H1 (cell line): ENCODE results near the gene ADIPOR1. TPM values are rescaled to one million over a fixed set of nuclear protein-coding genes. Genes with fewer than 3 reads are reported as not detected.

Source experiments
- CTCF ChIA-PET: fragments of 300-600 bp; sonication (Branson Sonifier 250); formaldehyde crosslinking; loops from one replicate; lab custom pipeline; 2021; ENCODE audit not compliant: partially characterized antibody; lab: Charles Lee
- POLR2A ChIA-PET: fragments of 300-600 bp; sonication (Branson Sonifier 250); formaldehyde crosslinking; loops from one replicate; lab custom pipeline; 2021; ENCODE audit warnings: inconsistent platforms; ENCODE audit not compliant: partially characterized antibody; lab: Charles Lee
- DNase-seq, 2 experiments: peaks; one replicate each; pipeline versions ENCODE4 v3.0.0 to v3.0.0-alpha.2; 2010 to 2022; ENCODE audit warnings: low spot score in 2 of 2, low read depth in 1 of 2, mixed read lengths in 1 of 2
- FAIRE-seq: peaks from 2 replicates; lab custom pipeline; 2011; peaks lifted over from hg19 to GRCh38; lab: Jason Lieb, UNC
- H2AFZ ChIP-seq: 2 replicates; pipeline ENCODE4 v1.8.1; 2012; ENCODE audit warnings: low read length, inconsistent platforms
- H2AK5ac ChIP-seq: 2 replicates; pipeline ENCODE4 v1.6.1; 2013; ENCODE audit warnings: low read depth, low read length
- H2BK120ac ChIP-seq: replicated peaks from 2 replicates; pipeline ENCODE3; 2013; ENCODE audit warnings: low read depth, low read length, inconsistent platforms
- H2BK12ac ChIP-seq: 2 replicates; pipeline ENCODE4 v1.6.1; 2013; ENCODE audit warnings: low read depth, low read length
- H2BK15ac ChIP-seq: 2 replicates; pipeline ENCODE4 v1.6.1; 2013; ENCODE audit warnings: low read length
- H2BK20ac ChIP-seq: 2 replicates; pipeline ENCODE4 v1.6.1; 2013; ENCODE audit warnings: low read length
- H2BK5ac ChIP-seq: 2 replicates; pipeline ENCODE4 v1.6.1; 2013; ENCODE audit warnings: low read depth, low read length
- H3K14ac ChIP-seq: 2 replicates; pipeline ENCODE4 v1.6.1; 2013; ENCODE audit warnings: inconsistent platforms; ENCODE audit not compliant: insufficient read length
- H3K18ac ChIP-seq: 2 replicates; pipeline ENCODE4 v1.6.1; 2013; ENCODE audit warnings: low read length; ENCODE audit errors: extremely low read depth
- H3K23ac ChIP-seq: 2 replicates; pipeline ENCODE4 v1.6.1; 2013; ENCODE audit warnings: inconsistent platforms; ENCODE audit not compliant: insufficient read length
- H3K23me2 ChIP-seq: 2 replicates; pipeline ENCODE4 v1.6.1; 2013; ENCODE audit warnings: low read depth, low read length
- H3K27ac ChIP-seq: 2 replicates; pipeline ENCODE4 v1.6.1; 2011; ENCODE audit warnings: low read depth, low read length, inconsistent platforms
- H3K27me3 ChIP-seq, 4 experiments: replicated peaks in 1 of 4; 1 replicate in 1 of 4; 2 replicates in 3 of 4; pipeline versions ENCODE4 v1.6.1 to v1.8.1; 2011 to 2013; ENCODE audit warnings: low read length in 3 of 4, mild to moderate bottlenecking in 3 of 4, inconsistent platforms in 2 of 4, mixed read lengths in 2 of 4, moderate library complexity in 1 of 4; ENCODE audit not compliant: control insufficient read depth in 3 of 4, insufficient read depth in 3 of 4; ENCODE audit errors: extremely low read depth in 1 of 4
- H3K36me3 ChIP-seq, 4 experiments: 2 replicates each; pipeline versions ENCODE4 v1.6.1 to v1.8.1; 2011 to 2013; ENCODE audit warnings: mild to moderate bottlenecking in 4 of 4, low read length in 3 of 4, moderate library complexity in 2 of 4, control low read depth in 1 of 4, inconsistent platforms in 1 of 4; ENCODE audit not compliant: insufficient read depth in 4 of 4, control insufficient read depth in 2 of 4
- H3K4ac ChIP-seq: replicated peaks from 2 replicates; pipeline ENCODE3; 2013; ENCODE audit warnings: low read length, low read depth, mixed read lengths, inconsistent platforms; ENCODE audit not compliant: insufficient read length
- H3K4me1 ChIP-seq, 4 experiments: replicated peaks in 1 of 4; 1 replicate in 1 of 4; 2 replicates in 3 of 4; pipeline versions ENCODE4 v1.6.1 to v1.8.1; 2011 to 2013; ENCODE audit warnings: low read length in 3 of 4, inconsistent platforms in 2 of 4, mixed read lengths in 1 of 4; ENCODE audit not compliant: insufficient read depth in 4 of 4, control insufficient read depth in 3 of 4
- H3K4me2 ChIP-seq, 2 experiments: 2 replicates each; pipeline versions ENCODE4 v1.6.1 to v1.8.1; 2011 to 2013; ENCODE audit warnings: low read depth in 2 of 2, low read length in 2 of 2, control low read depth in 1 of 2, inconsistent platforms in 1 of 2, mild to moderate bottlenecking in 1 of 2; ENCODE audit not compliant: insufficient read depth in 1 of 2
- H3K4me3 ChIP-seq, 4 experiments: fragments of 200-600, 300-600 bp in 1 of 4; sonication (generic), shearing (Covaris generic), sonication (Bioruptor Twin) in 1 of 4; 2 replicates each; pipeline versions ENCODE4 v1.5.1 to v1.8.1; 2011 to 2016; ENCODE audit warnings: low read length in 4 of 4, low read depth in 3 of 4, control low read depth in 2 of 4, inconsistent platforms in 2 of 4, mild to moderate bottlenecking in 2 of 4, mixed read lengths in 1 of 4, moderate library complexity in 1 of 4; ENCODE audit not compliant: insufficient read depth in 2 of 4; ENCODE audit errors: extremely low read depth in 1 of 4
- H3K56ac ChIP-seq: replicated peaks from 2 replicates; pipeline ENCODE3; 2013; ENCODE audit warnings: low read depth, mild to moderate bottlenecking, mixed read lengths, low read length, inconsistent platforms; ENCODE audit not compliant: insufficient read length
- H3K79me1 ChIP-seq: 2 replicates; pipeline ENCODE4 v1.6.1; 2013; ENCODE audit warnings: low read depth, low read length, control low read depth
- H3K79me2 ChIP-seq, 2 experiments: 2 replicates each; pipeline versions ENCODE4 v1.6.1 to v1.8.1; 2012 to 2013; ENCODE audit warnings: low read length in 2 of 2, mild to moderate bottlenecking in 2 of 2, inconsistent platforms in 1 of 2; ENCODE audit not compliant: insufficient read depth in 2 of 2, control insufficient read depth in 1 of 2
- H3K9ac ChIP-seq, 4 experiments: replicated peaks in 1 of 4; 1 replicate in 1 of 4; 2 replicates in 3 of 4; pipeline versions ENCODE4 v1.6.1 to v1.8.1; 2011 to 2013; ENCODE audit warnings: low read depth in 3 of 4, low read length in 3 of 4, control low read depth in 2 of 4, mild to moderate bottlenecking in 2 of 4, moderate library complexity in 2 of 4, inconsistent platforms in 1 of 4; ENCODE audit errors: extremely low read depth in 1 of 4
- H3K9me3 ChIP-seq, 2 experiments: 2 replicates each; pipeline versions ENCODE4 v1.6.1 to v1.8.1; 2012 to 2013; ENCODE audit warnings: mild to moderate bottlenecking in 2 of 2, moderate library complexity in 2 of 2, control low read depth in 1 of 2, inconsistent platforms in 1 of 2, low read depth in 1 of 2, low read length in 1 of 2, mixed read lengths in 1 of 2; ENCODE audit not compliant: insufficient read depth in 2 of 2
- H4K20me1 ChIP-seq, 2 experiments: replicated peaks in 1 of 2; 2 replicates each; pipeline versions ENCODE3 to v1.8.1; 2011 to 2013; ENCODE audit warnings: inconsistent platforms in 2 of 2, low read length in 2 of 2, mild to moderate bottlenecking in 1 of 2; ENCODE audit not compliant: insufficient read depth in 2 of 2, control insufficient read depth in 1 of 2
- H4K5ac ChIP-seq: 2 replicates; pipeline ENCODE4 v1.6.1; 2013; ENCODE audit warnings: low read length, low read depth, mixed read lengths, inconsistent platforms; ENCODE audit not compliant: insufficient read length
- H4K8ac ChIP-seq: 2 replicates; pipeline ENCODE4 v1.8.0; 2013; ENCODE audit warnings: mild to moderate bottlenecking, moderate library complexity, low read length, inconsistent platforms; ENCODE audit not compliant: insufficient read depth; ENCODE audit errors: extremely low read depth
- H4K91ac ChIP-seq: replicated peaks from 2 replicates; pipeline ENCODE3; 2013; ENCODE audit warnings: low read length, mixed read lengths, inconsistent platforms; ENCODE audit not compliant: insufficient read length
- ASH2L ChIP-seq: fragments of 200-600, 300-600 bp; sonication (generic); IDR thresholded peaks from one replicate; pipeline ENCODE4 v1.7.1; 2017; ENCODE audit warnings: low read length
- CREB1 ChIP-seq: IDR thresholded peaks from 2 replicates; pipeline ENCODE4 v1.6.1; 2012; ENCODE audit warnings: inconsistent platforms
- EP300 ChIP-seq, 2 experiments: IDR thresholded peaks; 1 replicate in 1 of 2; 2 replicates in 1 of 2; pipeline ENCODE4 v1.6.1; 2011 to 2012; ENCODE audit warnings: low read depth in 2 of 2, low read length in 2 of 2, mild to moderate bottlenecking in 2 of 2, borderline replicate concordance in 1 of 2, inconsistent platforms in 1 of 2, moderate library complexity in 1 of 2
- HDAC2 ChIP-seq, 2 experiments: fragments of 300-600 bp in 1 of 2; sonication (generic) in 1 of 2; IDR thresholded peaks; 2 replicates each; pipeline ENCODE4 v1.6.1; 2011 to 2012; ENCODE audit warnings: low read depth in 2 of 2, low read length in 2 of 2, mild to moderate bottlenecking in 2 of 2, moderate library complexity in 2 of 2, borderline replicate concordance in 1 of 2, inconsistent platforms in 1 of 2
- JUN ChIP-seq: IDR thresholded peaks from 2 replicates; pipeline ENCODE4 v1.6.1; 2011; ENCODE audit warnings: low read depth, mild to moderate bottlenecking, improper control_type of control experiment, low read length
- MAFK ChIP-seq: IDR thresholded peaks from 2 replicates; pipeline ENCODE4 v1.6.1; 2012; ENCODE audit warnings: low read depth, mild to moderate bottlenecking, improper control_type of control experiment, low read length
- SP2 ChIP-seq: IDR thresholded peaks from 2 replicates; pipeline ENCODE4 v1.6.1; 2012; ENCODE audit warnings: mild to moderate bottlenecking, low read length, inconsistent platforms
- SRF ChIP-seq: IDR thresholded peaks from 2 replicates; pipeline ENCODE4 v1.6.1; 2011; ENCODE audit warnings: mild to moderate bottlenecking, low read depth, low read length, moderate library complexity
- polyA plus RNA-seq, 7 experiments: library from polyadenylated mRNA; depleted of rRNA in 3 of 7; stranded (reverse) in 5 of 7; unstranded in 2 of 7; fragments of >200 nt in 5 of 7; fragments of 200-250 nt in 2 of 7; gene quantifications; 1 replicate in 5 of 7; 2 replicates in 1 of 7; 4 replicates in 1 of 7; pipeline versions ENCODE4 v1.2.1 to v1.2.3, GENCODE V29; 2011 to 2013; ENCODE audit warnings: missing spikeins in 2 of 7, mixed read lengths in 2 of 7
- total RNA-seq: library from RNA; stranded (reverse); fragmentation: NEBNext Ultra II Directional; extraction: Animal tissue kit (Norgen Biotek cat#: 25700); gene quantifications from 2 replicates; pipeline ENCODE4 v1.2.1, GENCODE V29; 2021

The ADIPOR1 gene
- total and polyA plus RNA-seq, 2 of the 8 experiments (the other 6 are each of a cell fraction or from before 2014, with no cell fraction given): 69.8 to 118 TPM

DNA sequence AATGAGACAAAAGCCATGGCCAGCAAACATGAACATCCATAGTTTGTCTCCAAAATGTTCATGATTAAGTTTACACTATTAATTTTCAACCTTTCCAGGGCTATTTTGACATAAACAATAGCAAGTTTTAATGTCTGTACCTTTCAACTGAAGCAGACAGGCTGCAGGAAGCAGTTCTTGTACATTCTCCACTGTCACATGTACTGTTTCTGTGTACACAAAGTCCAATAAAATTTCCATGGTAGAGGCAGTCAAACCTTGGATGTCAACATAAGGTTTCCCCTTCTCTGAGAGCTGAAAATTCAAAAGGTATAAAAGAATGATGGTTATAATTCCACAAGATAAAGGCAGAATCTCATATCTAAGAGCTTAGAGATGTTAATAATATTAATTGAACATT, 38.5 kb downstream of the ADIPOR1 start:
- H2AK5ac ChIP-seq: no peak overlapping the region
- H3K79me2 ChIP-seq: no peaks in the 10 kb centered on the region
- ChIA-PET CTCF (no interaction called here), POLR2A (no interaction called here)
- no peaks in the 10 kb centered on the region for H3K4me1 ChIP-seq
- no peak overlapping the region for H4K8ac ChIP-seq
- no peaks in the 10 kb centered on the region for H3K9me3 ChIP-seq
- peaks cover 5 to 36% (median 7%) of the 10 kb centered on the region in 4 experiments; a peak in 6 of 8 replicates for H3K36me3 ChIP-seq
- H2AFZ ChIP-seq: no peak overlapping the region
- no peak overlapping the region for H2BK12ac ChIP-seq
- H3K9ac ChIP-seq: no peak overlapping the region
- H4K20me1 ChIP-seq: no peaks in the 10 kb centered on the region
- H4K91ac ChIP-seq: no peak overlapping the region
- no peaks in the 10 kb centered on the region for H3K23me2 ChIP-seq
- no peaks in the 10 kb centered on the region for H3K79me1 ChIP-seq
- H3K4me3 ChIP-seq: no peak overlapping the region
- H3K56ac ChIP-seq: no peak overlapping the region
- no peak overlapping the region for H3K14ac ChIP-seq
- H3K27ac ChIP-seq: no peak overlapping the region
- no peak overlapping the region for H3K4me2 ChIP-seq
- H3K27me3 ChIP-seq: no peaks in the 10 kb centered on the region
- H2BK15ac ChIP-seq: no peak overlapping the region
- no peak overlapping the region for H3K4ac ChIP-seq
- no peak overlapping the region for H4K5ac ChIP-seq
- FAIRE-seq: no peak
- no peak for DNase-seq
- H2BK5ac ChIP-seq: no peak overlapping the region
- no peak for TF ChIP-seq EP300 (IDR thresholded peaks at IDR 0.05; ENCODE audit: borderline replicate concordance in 1 of 2, low read depth in 2 of 2, low read length in 2 of 2)
- no peak for TF ChIP-seq SRF
- TF ChIP-seq ASH2L: no peak
- TF ChIP-seq CREB1: no peak
- TF ChIP-seq SP2: no peak
- no peak for TF ChIP-seq HDAC2 (IDR thresholded peaks at IDR 0.05; ENCODE audit: borderline replicate concordance in 1 of 2, low read depth in 2 of 2, low read length in 2 of 2)
- no peak for TF ChIP-seq MAFK
- no peak for TF ChIP-seq JUN
- TF ChIP-seq, all 59 proteins: peak for 0
- Histone ChIP-seq H2BK120ac (no peak overlapping the region), H3K23ac (no peak overlapping the region), H2BK20ac (no peak overlapping the region), H3K18ac (no peak overlapping the region)
